SH-SY5Y (cell line): ENCODE measurements around the gene BORCS8.

Experiments
- GATA2 ChIP-seq: IDR thresholded peaks from 2 replicates; pipeline ENCODE4 v1.6.1; 2011; ENCODE audit warnings: mild to moderate bottlenecking, low read depth, low read length
- GATA3 ChIP-seq: IDR thresholded peaks from 2 replicates; pipeline ENCODE4 v1.6.1; 2011; ENCODE audit warnings: low read depth, mild to moderate bottlenecking, low read length, moderate library complexity

The BORCS8 gene

GRCh38 chr19:19151418-19151817 lies 40.5 kb downstream of the BORCS8 start:
- TF ChIP-seq GATA3 = no peak
- no peak for TF ChIP-seq GATA2

- no peak for TF ChIP-seq GATA2
- no peak for TF ChIP-seq GATA3
Measured at GRCh38 chr19:19149435-19149834, 42.5 kb downstream of the BORCS8 start.

GRCh38 chr19:19147344-19147743 lies 44.6 kb downstream of the BORCS8 start:
- TF ChIP-seq GATA3 (no peak), GATA2 (no peak)

GRCh38 chr19:19146865-19147264 lies 45.1 kb downstream of the BORCS8 start:
- TF ChIP-seq GATA3 (no peak), GATA2 (no peak)

- TF ChIP-seq GATA3 (no peak), GATA2 (no peak)
Measured at GRCh38 chr19:19145684-19146608, 46.0 kb downstream of the BORCS8 start.

- TF ChIP-seq GATA3 (no peak), GATA2 (no peak)
Measured at GRCh38 chr19:19145281-19145680, 46.7 kb downstream of the BORCS8 start.

- TF ChIP-seq GATA3 = no peak
- no peak for TF ChIP-seq GATA2
Measured at GRCh38 chr19:19142347-19142746, 49.6 kb downstream of the BORCS8 start.

GRCh38 chr19:19140476-19140875 lies 51.5 kb downstream of the BORCS8 start:
- TF ChIP-seq GATA2 (no peak), GATA3 (no peak)

- TF ChIP-seq GATA2 (no peak), GATA3 (no peak)
Measured at GRCh38 chr19:19139876-19140229, 52.1 kb downstream of the BORCS8 start.

- TF ChIP-seq GATA2 (peak; percentile 84), GATA3 (no peak)
Measured at GRCh38 chr19:19138109-19138981, 53.6 kb downstream of the BORCS8 start, which contains the start of gene TMEM161A. Gene TMEM161A (minus strand): TSS chr19:19138478. CDS start chr19:19138428, 50 bp downstream.

- TF ChIP-seq GATA3 = no peak
- TF ChIP-seq GATA2 = no peak
Measured at GRCh38 chr19:19137556-19138108, 54.3 kb downstream of the BORCS8 start.

- no peak for TF ChIP-seq GATA2
- TF ChIP-seq GATA3 = no peak
Measured at GRCh38 chr19:19134687-19135158, 57.2 kb downstream of the BORCS8 start.

GRCh38 chr19:19133985-19134384 lies 58.0 kb downstream of the BORCS8 start:
- TF ChIP-seq GATA2 (no peak), GATA3 (no peak)

- TF ChIP-seq GATA3 (no peak), GATA2 (no peak)
Measured at GRCh38 chr19:19132912-19133311, 59.0 kb downstream of the BORCS8 start.

GRCh38 chr19:19131989-19132388 lies 60.0 kb downstream of the BORCS8 start:
- TF ChIP-seq GATA2 (no peak), GATA3 (no peak)
